Measurements from ENCODE around the gene NUTM2F. TPM values are rescaled to one million over a fixed set of nuclear protein-coding genes. Genes with fewer than 3 reads are reported as not detected.
"Not testable (repeated sequence)": the region's sequence is repeated elsewhere in the genome, so short reads cannot be mapped to it uniquely, and the experiment has no call there.

The NUTM2F gene
- total RNA-seq, 1 experiment from 2014 or later = not detected

GRCh38 chr9:94277885-94278536 is 50.4 kb downstream of the NUTM2F start:
- POLR2A ChIA-PET = interaction anchor here (0.7 kb wide), 1 partner anchor 422 kb away, joined by 3 read pairs; no protein-coding TSS in a partner anchor
- H3K27me3 Mint-ChIP-seq (ENCODE audit: insufficient read depth, unreplicated experiment) = no peaks in the 10 kb centered on the region
- no peak for DNase-seq (ENCODE audit: unreplicated experiment)
- peaks cover 16% of the 10 kb centered on the region for H3K9me3 Mint-ChIP-seq (ENCODE audit: unreplicated experiment)
- peak overlapping the region; percentile 88 for H3K27ac Mint-ChIP-seq (ENCODE audit: low read depth, unreplicated experiment)
- TF ChIP-seq CTCF (IDR thresholded peaks at IDR 0.05; ENCODE audit: unreplicated experiment) = no peak
- CTCF ChIA-PET = no interaction called here
- BruUV-seq (replicated peaks) = no TSS peak
- peaks cover 40% of the 10 kb centered on the region for H3K36me3 Mint-ChIP-seq (ENCODE audit: insufficient read depth, unreplicated experiment)
- H3K4me3 Mint-ChIP-seq (ENCODE audit: unreplicated experiment) = no peak overlapping the region
- peaks cover 11% of the 10 kb centered on the region for H3K4me1 Mint-ChIP-seq (ENCODE audit: insufficient read depth, unreplicated experiment)
- intact Hi-C loops (cut with micrococcal nuclease) = loop anchor here (2.0 kb wide), 1 partner anchor 19 kb away; the partner anchor contains the start of gene ZNF169

- BruUV-seq (replicated peaks); H3K27me3 Mint-ChIP-seq (ENCODE audit: insufficient read depth, unreplicated experiment); intact Hi-C loops (cut with micrococcal nuclease); POLR2A ChIA-PET; H3K4me3 Mint-ChIP-seq (ENCODE audit: unreplicated experiment); DNase-seq (ENCODE audit: unreplicated experiment); CTCF ChIA-PET: not testable (repeated sequence)
- peaks cover 11% of the 10 kb centered on the region for H3K4me1 Mint-ChIP-seq (ENCODE audit: insufficient read depth, unreplicated experiment)
- peaks cover 16% of the 10 kb centered on the region for H3K9me3 Mint-ChIP-seq (ENCODE audit: unreplicated experiment)
- H3K27ac Mint-ChIP-seq (ENCODE audit: low read depth, unreplicated experiment) = peak overlapping the region; percentile 61
- H3K36me3 Mint-ChIP-seq (ENCODE audit: insufficient read depth, unreplicated experiment) = peaks cover 33% of the 10 kb centered on the region
Observed at GRCh38 chr9:94277029-94277428, 51.4 kb downstream of the NUTM2F start.

- intact Hi-C loops (cut with micrococcal nuclease) = no loop called here
- H3K4me3 Mint-ChIP-seq (ENCODE audit: unreplicated experiment) = no peak overlapping the region
Observed at GRCh38 chr9:94270009-94270408, 58.4 kb downstream of the NUTM2F start.

GRCh38 chr9:94269264-94269663 is 59.2 kb downstream of the NUTM2F start:
- CTCF ChIA-PET = interaction anchor here (0.6 kb wide), 2 partner anchors 899 to 1317 kb away, joined by 3 to 4 read pairs; no protein-coding TSS in a partner anchor
- BruUV-seq (replicated peaks) = no TSS peak
- no peaks in the 10 kb centered on the region for H3K4me1 Mint-ChIP-seq (ENCODE audit: insufficient read depth, unreplicated experiment)
- H3K27ac Mint-ChIP-seq (ENCODE audit: low read depth, unreplicated experiment) = no peak overlapping the region
- POLR2A ChIA-PET = interaction anchor here (0.5 kb wide), 1 partner anchor 11 kb away, joined by 3 read pairs; no protein-coding TSS in a partner anchor
- intact Hi-C loops (cut with micrococcal nuclease) = no loop called here
- no peaks in the 10 kb centered on the region for H3K36me3 Mint-ChIP-seq (ENCODE audit: insufficient read depth, unreplicated experiment)
- DNase-seq (ENCODE audit: unreplicated experiment) = no peak
- no peak overlapping the region for H3K4me3 Mint-ChIP-seq (ENCODE audit: unreplicated experiment)
- H3K9me3 Mint-ChIP-seq (ENCODE audit: unreplicated experiment) = no peaks in the 10 kb centered on the region
- TF ChIP-seq CTCF (IDR thresholded peaks at IDR 0.05; ENCODE audit: unreplicated experiment) = no peak
- no peaks in the 10 kb centered on the region for H3K27me3 Mint-ChIP-seq (ENCODE audit: insufficient read depth, unreplicated experiment)

More at GRCh38 chr9:94270009-94270408, 58.4 kb downstream of the NUTM2F start:
- Mint-ChIP-seq H3K4me1 (ENCODE audit: insufficient read depth, unreplicated experiment) (no peaks in the 10 kb centered on the region), H3K27me3 (ENCODE audit: insufficient read depth, unreplicated experiment) (no peaks in the 10 kb centered on the region), H3K36me3 (ENCODE audit: insufficient read depth, unreplicated experiment) (no peaks in the 10 kb centered on the region), H3K9me3 (ENCODE audit: unreplicated experiment) (no peaks in the 10 kb centered on the region), H3K27ac (ENCODE audit: low read depth, unreplicated experiment) (no peak overlapping the region)
- no TSS peak for BruUV-seq (replicated peaks)
- DNase-seq (ENCODE audit: unreplicated experiment) = no peak
- ChIA-PET POLR2A (no interaction called here), CTCF (no interaction called here)
- TF ChIP-seq CTCF (IDR thresholded peaks at IDR 0.05; ENCODE audit: unreplicated experiment) = no peak

Other genes starting within 250 kb of the NUTM2F start
- gene PTPDC1, start 244.2 kb downstream of the NUTM2F start, total RNA-seq (2022) = 42.2 and 49.9 TPM in 2 replicates
- gene ZNF169, start 69.3 kb downstream of the NUTM2F start, total RNA-seq (2022) = 3.9 and 4.6 TPM in 2 replicates
- not detected in 2 replicates for gene PCAT7, start 226.4 kb upstream of the NUTM2F start, total RNA-seq (2022)

Measured in MCF 10A (cell line).